ENCODE data around the gene COL4A3. TPM values are rescaled to one million over a fixed set of nuclear protein-coding genes. Genes with fewer than 3 reads are reported as not detected.

COL4A3 gene
- total RNA-seq, 2 donors from 2014 or later = 29.6 to 36.7 TPM

DNA sequence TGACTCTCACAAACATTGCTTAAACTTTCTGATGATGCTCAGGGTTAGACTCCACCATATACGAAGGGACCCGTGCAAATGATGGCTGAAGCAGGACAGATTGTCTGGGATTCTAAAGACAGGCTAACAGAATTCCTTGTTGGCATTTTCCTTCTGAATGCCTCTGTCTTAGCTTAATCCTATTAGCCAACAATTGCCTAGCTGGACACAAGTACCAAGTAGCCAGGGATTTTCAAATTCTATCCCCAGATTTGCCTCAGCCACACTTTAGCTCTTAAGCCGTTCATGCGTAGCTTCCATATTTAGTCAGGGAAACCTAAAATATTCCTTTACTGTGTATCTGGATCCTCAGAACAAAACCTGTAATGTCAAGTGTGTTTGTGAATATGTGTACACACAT is 40.0 kb downstream of the COL4A3 start:
- Histone ChIP-seq H3K4me3 (no peak overlapping the region), H3K4me1 (ENCODE audit: control insufficient read depth in 1 of 2, low read depth in 2 of 2) (no peaks in the 10 kb centered on the region), H3K9me3 (no peaks in the 10 kb centered on the region), H3K27me3 (replicated peaks; ENCODE audit: insufficient read depth) (no peaks in the 10 kb centered on the region), H3K27ac (no peak overlapping the region), H3K36me3 (no peaks in the 10 kb centered on the region)
- ATAC-seq (ENCODE audit: insufficient number of reproducible peaks, low FRiP score, low read depth) = no peak
- DNase-seq (ENCODE audit: low spot score) = no peak
- TF ChIP-seq, protein P1, sequence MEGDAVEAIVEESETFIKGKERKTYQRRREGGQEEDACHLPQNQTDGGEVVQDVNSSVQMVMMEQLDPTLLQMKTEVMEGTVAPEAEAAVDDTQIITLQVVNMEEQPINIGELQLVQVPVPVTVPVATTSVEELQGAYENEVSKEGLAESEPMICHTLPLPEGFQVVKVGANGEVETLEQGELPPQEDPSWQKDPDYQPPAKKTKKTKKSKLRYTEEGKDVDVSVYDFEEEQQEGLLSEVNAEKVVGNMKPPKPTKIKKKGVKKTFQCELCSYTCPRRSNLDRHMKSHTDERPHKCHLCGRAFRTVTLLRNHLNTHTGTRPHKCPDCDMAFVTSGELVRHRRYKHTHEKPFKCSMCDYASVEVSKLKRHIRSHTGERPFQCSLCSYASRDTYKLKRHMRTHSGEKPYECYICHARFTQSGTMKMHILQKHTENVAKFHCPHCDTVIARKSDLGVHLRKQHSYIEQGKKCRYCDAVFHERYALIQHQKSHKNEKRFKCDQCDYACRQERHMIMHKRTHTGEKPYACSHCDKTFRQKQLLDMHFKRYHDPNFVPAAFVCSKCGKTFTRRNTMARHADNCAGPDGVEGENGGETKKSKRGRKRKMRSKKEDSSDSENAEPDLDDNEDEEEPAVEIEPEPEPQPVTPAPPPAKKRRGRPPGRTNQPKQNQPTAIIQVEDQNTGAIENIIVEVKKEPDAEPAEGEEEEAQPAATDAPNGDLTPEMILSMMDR (IDR thresholded peaks at IDR 0.05) = no peak

- TF ChIP-seq, protein P1 (IDR thresholded peaks at IDR 0.05) = no peak
- H3K36me3 ChIP-seq = no peaks in the 10 kb centered on the region
- no peak overlapping the region for H3K27ac ChIP-seq
- H3K4me3 ChIP-seq = no peak overlapping the region
- ATAC-seq (ENCODE audit: insufficient number of reproducible peaks, low FRiP score, low read depth) (no peak), DNase-seq (ENCODE audit: low spot score) (no peak)
- no peaks in the 10 kb centered on the region for H3K9me3 ChIP-seq
- no peaks in the 10 kb centered on the region for H3K27me3 ChIP-seq (replicated peaks; ENCODE audit: insufficient read depth)
- H3K4me1 ChIP-seq (ENCODE audit: control insufficient read depth in 1 of 2, low read depth in 2 of 2) = no peaks in the 10 kb centered on the region
Observed at GRCh38 chr2:227205701-227206100, 41.3 kb downstream of the COL4A3 start.

GRCh38 chr2:227206406-227206805 is 42.0 kb downstream of the COL4A3 start:
- H3K27ac ChIP-seq = no peak overlapping the region
- H3K36me3 ChIP-seq = no peaks in the 10 kb centered on the region
- no peaks in the 10 kb centered on the region for H3K9me3 ChIP-seq
- TF ChIP-seq, protein P1 (IDR thresholded peaks at IDR 0.05) = no peak
- no peak for ATAC-seq (ENCODE audit: insufficient number of reproducible peaks, low FRiP score, low read depth)
- H3K27me3 ChIP-seq (replicated peaks; ENCODE audit: insufficient read depth) = no peaks in the 10 kb centered on the region
- DNase-seq (ENCODE audit: low spot score) = no peak
- no peaks in the 10 kb centered on the region for H3K4me1 ChIP-seq (ENCODE audit: control insufficient read depth in 1 of 2, low read depth in 2 of 2)
- H3K4me3 ChIP-seq = no peak overlapping the region

DNA sequence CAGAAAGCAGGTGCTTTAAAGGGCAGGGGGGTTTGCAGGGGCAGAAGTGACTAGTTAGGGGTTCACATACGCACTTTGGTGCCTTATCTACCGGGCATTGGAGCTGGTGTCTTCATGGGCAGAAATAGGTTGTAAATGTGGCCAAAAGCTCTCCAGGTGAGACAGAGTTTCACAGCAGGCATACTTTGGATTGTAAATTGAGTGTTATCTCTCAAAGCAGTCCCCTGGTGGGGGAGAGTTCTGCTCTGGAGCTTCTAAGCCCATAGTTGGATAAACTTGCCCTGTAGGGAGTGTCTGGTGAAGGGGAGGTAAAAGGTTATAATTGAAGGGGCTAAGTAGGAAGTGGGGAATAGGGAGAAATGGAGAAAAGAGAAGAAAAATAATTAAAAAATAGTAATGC is 43.1 kb downstream of the COL4A3 start:
- ATAC-seq (ENCODE audit: insufficient number of reproducible peaks, low FRiP score, low read depth) (no peak), DNase-seq (ENCODE audit: low spot score) (no peak)
- no peak overlapping the region for H3K27ac ChIP-seq
- no peaks in the 10 kb centered on the region for H3K36me3 ChIP-seq
- no peaks in the 10 kb centered on the region for H3K4me1 ChIP-seq (ENCODE audit: control insufficient read depth in 1 of 2, low read depth in 2 of 2)
- no peaks in the 10 kb centered on the region for H3K27me3 ChIP-seq (replicated peaks; ENCODE audit: insufficient read depth)
- H3K4me3 ChIP-seq = no peak overlapping the region
- H3K9me3 ChIP-seq = no peaks in the 10 kb centered on the region
- TF ChIP-seq, protein P1 (IDR thresholded peaks at IDR 0.05) = no peak

GRCh38 chr2:227214622-227215041 is 50.2 kb downstream of the COL4A3 start:
- Histone ChIP-seq H3K4me3 (no peak overlapping the region), H3K27me3 (replicated peaks; ENCODE audit: insufficient read depth) (no peaks in the 10 kb centered on the region), H3K36me3 (no peaks in the 10 kb centered on the region), H3K27ac (no peak overlapping the region), H3K9me3 (no peaks in the 10 kb centered on the region), H3K4me1 (ENCODE audit: control insufficient read depth in 1 of 2, low read depth in 2 of 2) (no peaks in the 10 kb centered on the region)
- ATAC-seq (ENCODE audit: insufficient number of reproducible peaks, low FRiP score, low read depth) (no peak), DNase-seq (ENCODE audit: low spot score) (no peak)
- TF ChIP-seq, protein P1 (IDR thresholded peaks at IDR 0.05) = no peak

All from thoracic aorta (tissue), 2 donors.